ENCODE data around the gene MYO18B. TPM values are rescaled to one million over a fixed set of nuclear protein-coding genes. Genes with fewer than 3 reads are reported as not detected.

The MYO18B gene
- total RNA-seq, 2 experiments from 2014 or later: 1.2 TPM

DNA sequence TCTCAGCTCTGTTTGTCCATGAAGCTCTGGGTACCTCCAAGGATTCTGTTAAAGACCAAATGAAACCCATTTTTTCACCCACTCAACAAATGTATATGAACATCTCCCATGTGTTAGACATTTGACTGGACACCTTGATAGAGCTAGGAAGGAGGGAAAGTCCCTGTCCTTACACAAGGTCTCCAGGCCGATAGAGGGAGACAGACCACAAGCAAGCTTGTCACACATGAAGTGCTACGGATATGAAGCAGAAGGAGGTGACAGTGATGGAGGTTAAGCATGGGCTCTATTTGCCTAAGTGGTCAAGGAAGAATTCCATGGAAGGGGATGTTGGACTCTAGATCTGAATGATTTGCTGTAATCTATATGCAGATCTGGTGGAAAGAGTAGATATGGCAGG is 138.5 kb downstream of the MYO18B start:
- H3K4me1 Mint-ChIP-seq (ENCODE audit: low read depth): no peaks in the 10 kb centered on the region
- CTCF ChIA-PET: no interaction called here
- H3K27me3 Mint-ChIP-seq (ENCODE audit: low read depth): peaks cover 6% of the 10 kb centered on the region
- DNase-seq (no peak), ATAC-seq (no peak)
- POLR2A ChIA-PET: no interaction called here
- no peak overlapping the region for H3K4me3 Mint-ChIP-seq
- H3K9me3 Mint-ChIP-seq (ENCODE audit: insufficient read depth): no peaks in the 10 kb centered on the region
- no peaks in the 10 kb centered on the region for H3K36me3 Mint-ChIP-seq (ENCODE audit: low read depth)
- no peak overlapping the region for H3K27ac Mint-ChIP-seq

DNA sequence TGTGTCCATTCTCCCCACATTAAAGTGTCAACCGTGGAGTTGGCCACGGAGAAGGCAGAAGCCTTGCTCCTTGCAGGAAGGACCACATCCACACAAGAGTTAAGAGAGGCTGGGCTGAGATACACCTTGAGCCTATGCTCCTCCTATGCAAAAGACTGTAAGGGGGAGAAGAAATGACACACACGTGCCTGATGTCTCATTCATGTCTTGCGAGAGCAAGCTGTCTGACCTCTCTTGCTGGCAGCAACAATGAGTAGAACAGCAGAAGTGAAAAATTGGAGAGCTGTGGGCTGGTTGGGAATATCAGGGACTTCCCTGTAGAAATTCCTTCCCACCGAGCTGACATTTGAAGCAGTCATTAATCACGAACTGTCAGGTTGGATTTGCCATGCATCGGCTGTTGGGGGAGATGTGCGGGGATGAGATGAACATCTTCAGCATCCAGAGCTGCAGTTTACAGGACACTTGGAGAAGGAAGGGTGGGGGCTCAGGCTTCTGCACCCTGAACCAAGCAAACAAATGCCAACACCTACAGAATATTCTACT is 139.3 kb downstream of the MYO18B start:
- Mint-ChIP-seq H3K36me3 (ENCODE audit: low read depth) (no peaks in the 10 kb centered on the region), H3K9me3 (ENCODE audit: insufficient read depth) (no peaks in the 10 kb centered on the region), H3K4me3 (no peak overlapping the region), H3K4me1 (ENCODE audit: low read depth) (no peaks in the 10 kb centered on the region), H3K27ac (no peak overlapping the region), H3K27me3 (ENCODE audit: low read depth) (peaks cover 6% of the 10 kb centered on the region)
- POLR2A ChIA-PET: no interaction called here
- no peak for ATAC-seq
- DNase-seq: no peak
- CTCF ChIA-PET: no interaction called here

DNA sequence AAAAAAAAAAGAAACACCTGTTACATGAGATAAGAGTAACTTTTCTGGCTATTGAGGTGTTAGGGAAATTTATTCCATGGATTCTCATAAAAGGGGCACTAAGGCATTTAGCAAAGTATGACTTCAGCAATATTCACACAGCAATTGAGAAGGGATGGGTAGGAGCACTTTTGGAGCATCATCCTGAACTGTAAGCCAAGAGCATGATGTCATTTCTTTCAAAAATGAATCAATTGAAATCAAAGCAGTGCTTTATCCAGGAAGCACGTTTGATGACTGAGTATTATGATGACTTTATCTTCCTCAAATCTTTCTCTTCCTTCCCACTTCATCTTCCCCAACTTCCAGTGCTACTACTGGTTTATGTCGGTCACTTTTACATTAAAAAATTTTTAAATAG is 140.4 kb downstream of the MYO18B start:
- CTCF ChIA-PET: no interaction called here

DNA sequence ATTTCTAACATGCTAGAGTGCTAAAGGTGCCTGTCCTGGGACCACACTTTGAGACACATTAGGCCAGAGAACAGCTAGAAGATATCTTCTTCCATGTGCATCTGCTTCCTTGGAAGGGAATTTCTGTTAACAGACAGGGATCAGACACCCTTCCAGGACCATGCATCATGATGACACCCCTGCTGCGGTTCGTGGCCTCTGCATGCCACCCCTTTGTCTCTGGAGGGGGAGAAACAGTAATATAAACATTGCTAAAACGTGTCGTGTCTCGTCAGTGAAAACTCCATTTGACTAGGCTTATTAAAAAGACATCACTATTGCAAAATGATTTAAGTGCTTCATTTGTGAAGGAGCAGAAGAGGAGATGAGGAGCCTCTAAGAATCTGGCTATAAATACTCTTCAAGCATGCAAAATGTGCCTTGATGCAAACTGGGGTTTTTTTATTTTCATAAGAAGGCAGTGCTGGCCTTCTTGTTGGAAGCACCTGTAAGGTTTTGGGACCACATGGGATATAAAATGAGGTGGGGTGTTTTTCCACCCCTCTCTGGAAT is 141.6 kb downstream of the MYO18B start:
- ChIA-PET CTCF (interaction anchor here (0.8 kb wide), 1 partner anchor 12 kb away, joined by 3 read pairs; no protein-coding TSS in a partner anchor), POLR2A (no interaction called here)
- H3K9me3 Mint-ChIP-seq (ENCODE audit: insufficient read depth): no peaks in the 10 kb centered on the region
- no peak for ATAC-seq
- H3K4me1 Mint-ChIP-seq (ENCODE audit: low read depth): no peaks in the 10 kb centered on the region
- H3K36me3 Mint-ChIP-seq (ENCODE audit: low read depth): no peaks in the 10 kb centered on the region
- no peak overlapping the region for H3K4me3 Mint-ChIP-seq
- peaks cover 4% of the 10 kb centered on the region for H3K27me3 Mint-ChIP-seq (ENCODE audit: low read depth)
- H3K27ac Mint-ChIP-seq: no peak overlapping the region
- DNase-seq: no peak

More for the DNA sequence above, 140.4 kb downstream of the MYO18B start:
- DNase-seq: no peak
- no peaks in the 10 kb centered on the region for H3K4me1 Mint-ChIP-seq (ENCODE audit: low read depth)
- POLR2A ChIA-PET: no interaction called here
- peaks cover 4% of the 10 kb centered on the region for H3K27me3 Mint-ChIP-seq (ENCODE audit: low read depth)
- ATAC-seq: no peak
- no peak overlapping the region for H3K27ac Mint-ChIP-seq
- no peak overlapping the region for H3K4me3 Mint-ChIP-seq
- H3K9me3 Mint-ChIP-seq (ENCODE audit: insufficient read depth): no peaks in the 10 kb centered on the region
- no peaks in the 10 kb centered on the region for H3K36me3 Mint-ChIP-seq (ENCODE audit: low read depth)

DNA sequence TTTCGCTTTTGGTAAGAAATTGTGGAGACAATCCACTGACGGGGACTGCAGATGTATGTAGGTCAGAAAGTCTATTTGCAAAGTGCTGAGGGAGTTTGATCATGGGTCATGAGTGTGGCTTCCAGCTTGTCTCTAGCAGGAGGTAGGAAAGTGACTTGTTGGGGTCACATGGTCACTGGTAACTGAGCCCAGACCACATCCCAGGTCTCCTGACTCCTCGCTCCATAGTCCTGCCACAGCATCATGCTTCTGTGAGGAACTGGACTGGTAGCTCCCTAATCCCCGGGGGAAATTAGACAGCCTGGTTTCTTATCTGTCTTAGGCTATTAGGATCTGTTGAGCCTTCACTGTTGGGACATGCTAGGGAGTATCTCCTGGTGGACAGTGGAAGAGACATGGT is 142.1 kb downstream of the MYO18B start:
- no peak for ATAC-seq
- Mint-ChIP-seq H3K9me3 (ENCODE audit: insufficient read depth) (no peaks in the 10 kb centered on the region), H3K36me3 (ENCODE audit: low read depth) (no peaks in the 10 kb centered on the region), H3K27me3 (ENCODE audit: low read depth) (peaks cover 5% of the 10 kb centered on the region), H3K4me3 (no peak overlapping the region), H3K4me1 (ENCODE audit: low read depth) (no peaks in the 10 kb centered on the region), H3K27ac (no peak overlapping the region)
- POLR2A ChIA-PET: no interaction called here
- CTCF ChIA-PET: interaction anchor here (0.8 to 1.3 kb wide), 2 partner anchors 12 to 13 kb away, joined by 3 read pairs; no protein-coding TSS in a partner anchor
- DNase-seq: no peak

DNA sequence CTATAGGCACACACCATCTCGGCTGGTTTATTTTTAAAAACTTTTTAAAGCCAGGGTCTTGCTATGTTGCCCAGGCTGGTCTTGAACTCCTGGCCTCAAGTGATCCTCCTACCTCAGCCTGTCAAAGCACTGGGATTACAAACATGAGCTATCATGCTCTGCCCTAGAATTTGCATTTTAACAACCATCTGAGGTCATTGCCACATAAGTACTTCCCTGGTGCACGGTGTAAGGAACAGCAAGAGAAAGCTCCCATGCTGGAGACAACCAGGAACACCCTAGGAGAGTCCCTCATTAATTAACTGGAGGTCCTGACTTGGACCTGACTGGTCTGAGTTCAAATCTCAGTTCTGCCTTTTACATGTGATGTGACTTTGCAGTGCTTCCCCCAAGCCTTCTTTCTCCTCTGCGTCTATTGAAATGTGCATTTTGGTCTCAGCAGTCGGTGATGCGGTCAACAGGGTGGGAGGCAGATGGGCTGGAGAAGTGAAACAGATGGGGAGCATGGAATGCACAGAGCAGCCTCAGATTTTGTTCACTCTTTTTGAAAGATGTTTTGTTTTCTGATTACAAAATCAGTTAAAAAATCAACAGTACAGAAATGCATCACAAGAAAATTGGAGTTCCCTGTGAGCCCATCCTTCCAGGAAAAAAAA is 146.5 kb downstream of the MYO18B start:
- Mint-ChIP-seq H3K4me3 (no peak overlapping the region), H3K9me3 (ENCODE audit: insufficient read depth) (no peaks in the 10 kb centered on the region), H3K27ac (no peak overlapping the region), H3K27me3 (ENCODE audit: low read depth) (peaks cover 4% of the 10 kb centered on the region), H3K4me1 (ENCODE audit: low read depth) (no peaks in the 10 kb centered on the region), H3K36me3 (ENCODE audit: low read depth) (no peaks in the 10 kb centered on the region)
- ChIA-PET CTCF (no interaction called here), POLR2A (no interaction called here)
- ATAC-seq (no peak), DNase-seq (no peak)

DNA sequence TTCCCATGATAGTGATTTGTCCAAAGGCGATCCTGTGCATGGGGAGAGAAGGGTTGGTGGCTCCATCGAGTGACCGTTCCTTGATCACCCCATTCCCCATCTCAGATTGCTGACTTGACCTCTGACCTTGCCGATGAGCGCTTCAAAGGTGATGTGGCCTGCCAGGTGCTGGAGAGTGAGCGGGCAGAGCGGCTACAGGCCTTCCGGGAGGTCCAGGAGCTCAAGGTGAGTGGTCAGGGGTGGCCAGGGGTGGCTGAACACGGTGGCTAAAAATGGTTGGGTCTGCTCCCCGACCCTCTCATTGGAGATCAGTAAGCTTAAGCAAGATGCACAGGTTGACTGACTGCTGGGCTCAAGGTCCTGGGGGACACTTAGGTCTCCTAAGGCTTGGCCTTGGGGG is 148.7 kb downstream of the MYO18B start:
- H3K27ac Mint-ChIP-seq: no peak overlapping the region
- H3K4me3 Mint-ChIP-seq: no peak overlapping the region
- H3K27me3 Mint-ChIP-seq (ENCODE audit: low read depth): peaks cover 8% of the 10 kb centered on the region
- no peaks in the 10 kb centered on the region for H3K4me1 Mint-ChIP-seq (ENCODE audit: low read depth)
- no peak for DNase-seq
- no peak for ATAC-seq
- CTCF ChIA-PET: no interaction called here
- no peaks in the 10 kb centered on the region for H3K36me3 Mint-ChIP-seq (ENCODE audit: low read depth)
- POLR2A ChIA-PET: no interaction called here
- H3K9me3 Mint-ChIP-seq (ENCODE audit: insufficient read depth): no peaks in the 10 kb centered on the region

DNA sequence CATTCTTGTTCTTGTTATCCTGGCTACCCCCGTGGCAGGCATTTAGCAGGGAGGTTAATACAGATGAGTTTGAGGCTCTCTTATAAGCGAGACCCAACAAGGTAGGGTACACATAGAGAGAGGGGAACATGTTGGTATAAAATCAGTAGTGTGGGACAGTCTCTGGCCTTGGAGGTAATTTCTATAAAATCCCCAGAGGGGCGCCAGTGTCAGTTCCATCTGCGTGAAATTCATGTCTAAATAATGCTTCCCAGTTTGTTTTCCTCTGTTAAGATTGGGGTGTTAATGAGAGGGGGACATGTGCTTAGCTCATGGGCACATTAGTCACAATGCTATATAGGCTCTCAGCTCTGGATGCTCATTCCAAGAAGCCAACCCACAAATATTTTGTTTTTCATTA is 150.7 kb downstream of the MYO18B start:
- peaks cover 10% of the 10 kb centered on the region for H3K27me3 Mint-ChIP-seq (ENCODE audit: low read depth)
- POLR2A ChIA-PET: no interaction called here
- ATAC-seq (no peak), DNase-seq (no peak)
- H3K4me3 Mint-ChIP-seq: no peak overlapping the region
- no peaks in the 10 kb centered on the region for H3K9me3 Mint-ChIP-seq (ENCODE audit: insufficient read depth)
- no peaks in the 10 kb centered on the region for H3K4me1 Mint-ChIP-seq (ENCODE audit: low read depth)
- CTCF ChIA-PET: no interaction called here
- no peaks in the 10 kb centered on the region for H3K36me3 Mint-ChIP-seq (ENCODE audit: low read depth)
- no peak overlapping the region for H3K27ac Mint-ChIP-seq

DNA sequence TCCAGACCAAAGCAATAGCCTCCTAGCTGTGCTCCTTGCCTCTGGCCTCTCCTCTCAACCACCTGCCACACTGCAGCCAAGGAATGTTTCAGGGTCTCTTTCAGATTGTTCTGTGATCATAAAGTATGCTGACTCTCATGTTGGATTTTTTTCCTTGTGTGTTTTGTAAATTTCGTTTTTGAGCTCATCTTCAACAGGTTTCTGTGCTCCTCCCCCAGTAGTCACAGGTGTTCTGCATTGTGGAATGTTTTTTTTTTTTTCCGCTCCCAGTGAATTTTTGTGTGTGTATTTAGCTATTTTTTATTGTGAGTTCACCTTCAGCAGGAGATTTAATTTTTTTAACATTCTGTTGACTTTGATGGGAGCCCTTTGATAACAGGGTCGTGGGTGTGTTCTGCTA is 153.7 kb downstream of the MYO18B start:
- DNase-seq (no peak), ATAC-seq (no peak)
- no peak overlapping the region for H3K27ac Mint-ChIP-seq
- POLR2A ChIA-PET: interaction anchor here (0.6 kb wide), 1 partner anchor 26 kb away, joined by 3 read pairs; no protein-coding TSS in a partner anchor
- no peaks in the 10 kb centered on the region for H3K9me3 Mint-ChIP-seq (ENCODE audit: insufficient read depth)
- H3K4me1 Mint-ChIP-seq (ENCODE audit: low read depth): no peaks in the 10 kb centered on the region
- H3K4me3 Mint-ChIP-seq: no peak overlapping the region
- CTCF ChIA-PET: interaction anchor here (1.0 to 1.4 kb wide), 4 partner anchors 9 to 436 kb away, joined by 3 to 5 read pairs (median 4); no protein-coding TSS in a partner anchor
- no peaks in the 10 kb centered on the region for H3K36me3 Mint-ChIP-seq (ENCODE audit: low read depth)
- H3K27me3 Mint-ChIP-seq (ENCODE audit: low read depth): peaks cover 6% of the 10 kb centered on the region

DNA sequence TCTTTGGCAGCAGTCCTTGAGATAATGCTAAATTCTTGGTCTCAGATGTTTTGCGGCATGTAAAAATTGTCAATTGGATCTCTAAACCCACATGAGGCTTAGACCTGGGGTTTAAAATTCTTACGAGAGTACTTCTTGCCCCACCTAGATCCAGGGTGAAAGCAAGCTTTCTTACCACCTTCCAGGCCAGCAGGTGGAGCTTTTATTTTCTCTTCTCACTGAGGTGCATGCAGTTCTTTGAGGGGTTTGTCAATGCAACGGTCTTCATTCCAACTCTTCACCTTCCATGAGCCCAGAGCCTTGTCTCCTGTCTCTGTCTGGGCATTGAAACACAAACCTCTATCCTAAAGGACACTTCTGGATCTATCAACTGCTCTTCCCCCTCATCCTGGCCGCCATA is 154.1 kb downstream of the MYO18B start:
- POLR2A ChIA-PET: interaction anchor here (0.6 kb wide), 1 partner anchor 26 kb away, joined by 3 read pairs; no protein-coding TSS in a partner anchor
- H3K4me1 Mint-ChIP-seq (ENCODE audit: low read depth): no peaks in the 10 kb centered on the region
- H3K27me3 Mint-ChIP-seq (ENCODE audit: low read depth): peaks cover 6% of the 10 kb centered on the region
- H3K36me3 Mint-ChIP-seq (ENCODE audit: low read depth): no peaks in the 10 kb centered on the region
- no peak overlapping the region for H3K27ac Mint-ChIP-seq
- DNase-seq: no peak
- H3K4me3 Mint-ChIP-seq: no peak overlapping the region
- no peaks in the 10 kb centered on the region for H3K9me3 Mint-ChIP-seq (ENCODE audit: insufficient read depth)
- CTCF ChIA-PET: interaction anchor here (1.0 to 1.4 kb wide), 4 partner anchors 9 to 436 kb away, joined by 3 to 5 read pairs (median 4); no protein-coding TSS in a partner anchor
- no peak for ATAC-seq

DNA sequence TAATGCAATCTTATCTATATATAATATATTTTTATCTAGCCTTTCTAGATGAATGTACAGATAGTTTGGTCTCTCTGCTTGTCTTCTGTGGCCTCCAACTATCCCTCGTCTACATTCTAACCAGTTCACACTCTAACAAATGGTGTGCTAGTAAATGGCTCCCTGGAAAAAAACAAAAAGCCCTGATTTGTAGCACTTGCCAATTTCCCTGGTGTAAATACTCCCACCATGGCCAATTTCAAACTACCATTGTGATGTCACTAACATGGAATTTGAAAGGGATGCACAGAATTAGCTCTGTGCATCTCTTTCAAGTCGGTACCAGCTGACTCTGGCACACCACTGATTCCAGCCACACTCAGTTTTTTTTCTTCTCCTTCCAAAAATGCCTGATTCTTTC is 154.6 kb downstream of the MYO18B start:
- Mint-ChIP-seq H3K36me3 (ENCODE audit: low read depth) (no peaks in the 10 kb centered on the region), H3K27ac (no peak overlapping the region), H3K9me3 (ENCODE audit: insufficient read depth) (no peaks in the 10 kb centered on the region), H3K4me1 (ENCODE audit: low read depth) (no peaks in the 10 kb centered on the region), H3K4me3 (no peak overlapping the region), H3K27me3 (ENCODE audit: low read depth) (peaks cover 6% of the 10 kb centered on the region)
- no peak for DNase-seq
- no peak for ATAC-seq
- ChIA-PET POLR2A (no interaction called here), CTCF (interaction anchor here (1.0 to 1.4 kb wide), 3 partner anchors 8 to 434 kb away, joined by 3 to 5 read pairs (median 3); no protein-coding TSS in a partner anchor)

DNA sequence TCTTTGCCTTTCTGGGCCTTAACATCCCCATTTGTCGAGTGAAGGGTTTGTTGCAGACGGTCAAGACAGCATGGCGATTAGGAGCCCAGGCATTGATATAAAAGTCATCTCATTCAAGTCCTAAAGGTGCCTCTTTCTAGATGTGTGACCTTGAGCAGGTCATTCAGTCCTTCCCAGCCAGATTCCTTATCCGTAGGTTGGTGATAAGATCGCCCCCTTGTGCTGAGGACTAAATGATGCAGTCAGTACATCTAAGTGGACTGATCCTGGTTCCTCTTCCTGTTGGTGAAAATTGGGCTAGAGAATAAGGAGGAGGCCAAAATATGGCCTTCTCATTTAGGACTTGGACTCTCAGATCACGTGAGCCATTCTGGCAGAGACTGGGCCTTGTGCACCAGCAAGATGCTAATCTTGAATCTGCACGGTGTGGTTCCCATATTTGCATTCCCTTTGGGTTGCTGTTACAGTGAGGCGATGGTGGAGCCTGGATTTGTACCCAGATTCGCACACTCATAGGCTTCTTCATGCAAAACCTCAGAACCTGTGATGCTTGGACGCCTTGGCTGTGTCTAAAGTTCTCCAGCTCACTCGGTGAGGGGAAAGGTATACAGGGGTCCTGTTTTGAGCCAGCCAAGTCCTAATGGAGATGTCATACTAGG is 156.8 kb downstream of the MYO18B start:
- ChIA-PET POLR2A (no interaction called here), CTCF (no interaction called here)
- ATAC-seq (no peak), DNase-seq (no peak)
- peaks cover 3% of the 10 kb centered on the region for H3K27me3 Mint-ChIP-seq (ENCODE audit: low read depth)
- no peak overlapping the region for H3K27ac Mint-ChIP-seq
- H3K4me3 Mint-ChIP-seq: no peak overlapping the region
- no peaks in the 10 kb centered on the region for H3K9me3 Mint-ChIP-seq (ENCODE audit: insufficient read depth)
- H3K36me3 Mint-ChIP-seq (ENCODE audit: low read depth): no peaks in the 10 kb centered on the region
- H3K4me1 Mint-ChIP-seq (ENCODE audit: low read depth): no peaks in the 10 kb centered on the region
